SK-N-SH (cell line): ENCODE data around the gene VPS13A.

ENCODE experiments used
- CTCF ChIP-seq: fragments of 200-600 bp; sonication (generic); IDR thresholded peaks from 2 replicates; pipeline ENCODE4 v1.6.1; 2017; ENCODE audit warnings: antibody characterized with exemption, mild to moderate bottlenecking, moderate library complexity
- EP300 ChIP-seq, 2 experiments: IDR thresholded peaks; 2 replicates each; pipeline versions ENCODE4 v1.4.0 to v1.6.1; 2012; ENCODE audit warnings: borderline replicate concordance in 1 of 2, low read depth in 1 of 2, low read length in 1 of 2
- EZH2phosphoT487 ChIP-seq: fragments of 200-600 bp; sonication (generic); IDR thresholded peaks from 2 replicates; pipeline ENCODE4 v1.6.1; 2017; ENCODE audit warnings: low read depth, mixed run types, mild to moderate bottlenecking, antibody characterized with exemption, moderate library complexity, borderline replicate concordance
- NRF1 ChIP-seq: IDR thresholded peaks from 2 replicates; pipeline ENCODE4 v1.6.1; 2012; ENCODE audit warnings: low read depth, mild to moderate bottlenecking, low read length
- POLR2AphosphoS5 ChIP-seq: IDR thresholded peaks from 2 replicates; pipeline ENCODE4 v1.6.1; 2012; ENCODE audit warnings: low read depth, low read length

- TF ChIP-seq CTCF (no peak), POLR2AphosphoS5 (no peak), EZH2phosphoT487 (no peak), EP300 (IDR thresholded peaks at IDR 0.05; ENCODE audit: borderline replicate concordance in 1 of 2, low read depth in 1 of 2, low read length in 1 of 2) (no peak), NRF1 (no peak)
These were observed 44.3 kb upstream of the VPS13A start for GRCh38 chr9:77133011-77133410.
